Kidney (tissue), 14 donors: ENCODE results near the gene MYH10. TPM values are rescaled to one million over a fixed set of nuclear protein-coding genes. Genes with fewer than 3 reads are reported as not detected.

Experiments
- DNase-seq, 5 donors: peaks; one replicate each; pipeline ENCODE4 v3.0.0-alpha.2; 2013 to 2020
- FAIRE-seq: peaks from 2 replicates; lab custom pipeline; 2012; peaks lifted over from hg19 to GRCh38; lab: Jason Lieb, UNC
- H3K27ac ChIP-seq, 2 donors: one replicate each; pipeline ENCODE4 v1.7.0; 2013; ENCODE audit warnings: low read depth in 2 of 2, low read length in 2 of 2, inconsistent platforms in 1 of 2
- H3K27me3 ChIP-seq: one replicate; pipeline ENCODE4 v1.7.1; 2013; ENCODE audit warnings: low read length, inconsistent platforms; ENCODE audit not compliant: control insufficient read depth, insufficient read depth
- H3K36me3 ChIP-seq, 3 donors: one replicate each; pipeline versions ENCODE4 v1.7.0 to v1.7.1; 2013; ENCODE audit warnings: low read length in 3 of 3, control low read depth in 1 of 3, inconsistent platforms in 1 of 3; ENCODE audit not compliant: insufficient read depth in 3 of 3, control insufficient read depth in 2 of 3
- H3K4me1 ChIP-seq, 3 donors: one replicate each; pipeline versions ENCODE4 v1.7.0 to v1.7.1; 2013; ENCODE audit warnings: low read length in 3 of 3, inconsistent platforms in 1 of 3, low read depth in 1 of 3; ENCODE audit not compliant: control insufficient read depth in 2 of 3, insufficient read depth in 2 of 3
- H3K4me3 ChIP-seq, 3 donors: one replicate each; pipeline versions ENCODE4 v1.7.0 to v1.8.1; 2013; ENCODE audit warnings: low read length in 3 of 3, control low read depth in 1 of 3, inconsistent platforms in 1 of 3
- H3K9ac ChIP-seq, 3 donors: one replicate each; pipeline versions ENCODE4 v1.7.0 to v1.7.1; 2013; ENCODE audit warnings: low read length in 3 of 3, control low read depth in 1 of 3, inconsistent platforms in 1 of 3
- H3K9me3 ChIP-seq, 3 donors: one replicate each; pipeline versions ENCODE4 v1.7.0 to v1.7.1; 2013; ENCODE audit warnings: low read length in 3 of 3, control low read depth in 1 of 3, inconsistent platforms in 1 of 3; ENCODE audit not compliant: control insufficient read depth in 2 of 3, insufficient read depth in 1 of 3
- CTCF ChIP-seq: IDR thresholded peaks from 3 replicates; pipeline ENCODE4 v1.5.1; 2012; ENCODE audit warnings: mild to moderate bottlenecking, moderate library complexity, borderline replicate concordance; ENCODE audit not compliant: insufficient read depth; ENCODE audit errors: extremely low read depth
- intact Hi-C: fragments of 100-400 bp; cut with DNase I; formaldehyde crosslinking; loops from one replicate; pipeline ENCODE4 v1.11.1; 2022
- polyA plus RNA-seq: library from polyadenylated mRNA; stranded (reverse); fragments of 350-450 nt; fragmentation: Illumina TruSeq; extraction: RNeasy Lipid Tissue Mini Kit (QIAGEN cat#74804); gene quantifications from one replicate; pipeline ENCODE4 v1.2.3, GENCODE V29; 2014; ENCODE audit warnings: low read depth, low replicate concordance; ENCODE audit not compliant: insufficient read depth
- total RNA-seq: library from RNA; stranded (reverse); fragmentation: NEBNext Ultra II Directional; extraction: Animal tissue kit (Norgen Biotek cat#: 25700); gene quantifications from one replicate; pipeline ENCODE4 v1.2.1, GENCODE V29; 2021
- donor health status: control.
- donor health status: control.
- donor health status: control.
- donor health status: control.
- donor health status: control.
- donor health status: DM: yes; HTN: yes; CAD: no.
- donor health status: Normal renal cell carcinoma (clear cell type).

Gene MYH10
- total and polyA plus RNA-seq, 2 donors from 2014 or later = 23.6 to 104 TPM

GRCh38 chr17:8473451-8474192, 156.9 kb downstream of the MYH10 start:
- Histone ChIP-seq H3K9ac (no peak overlapping the region), H3K27me3 (no peaks in the 10 kb centered on the region), H3K9me3 (no peaks in the 10 kb centered on the region), H3K36me3 (peaks cover 0 to 57% (median 25%) of the 10 kb centered on the region in 3 donors), H3K4me3 (no peak overlapping the region), H3K4me1 (peaks cover 0 to 11% (median 0%) of the 10 kb centered on the region in 3 donors), H3K27ac (no peak overlapping the region)
- no peak for TF ChIP-seq CTCF
- DNase-seq (no peak), FAIRE-seq (no peak)
- intact Hi-C loops = no loop called here

DNA sequence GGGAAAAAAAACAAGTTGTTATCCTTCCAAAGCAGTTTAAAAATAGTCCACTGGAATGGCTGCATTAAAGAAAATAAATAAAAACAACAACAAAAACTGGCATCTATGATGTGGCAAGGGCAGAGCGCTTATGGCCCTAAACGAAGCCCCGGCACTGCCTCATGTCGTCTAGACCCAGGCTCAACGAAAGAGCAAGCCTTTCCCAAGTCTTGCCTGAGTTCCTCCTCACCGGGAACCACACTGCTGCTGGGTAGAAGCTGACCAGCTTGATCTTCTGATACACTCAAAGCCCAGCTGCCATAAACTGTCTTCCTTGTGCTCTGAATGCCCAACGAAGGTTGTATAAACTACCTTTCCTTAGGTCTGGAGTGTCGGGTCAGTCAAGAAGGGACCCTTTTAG, 157.9 kb downstream of the MYH10 start:
- intact Hi-C loops = no loop called here
- Histone ChIP-seq H3K36me3 (peaks cover 0 to 56% (median 24%) of the 10 kb centered on the region in 3 donors), H3K9ac (no peak overlapping the region), H3K9me3 (no peaks in the 10 kb centered on the region), H3K4me1 (peaks cover 0 to 9% (median 0%) of the 10 kb centered on the region in 3 donors), H3K27ac (no peak overlapping the region), H3K4me3 (no peak overlapping the region), H3K27me3 (no peaks in the 10 kb centered on the region)
- no peak for DNase-seq
- no peak for TF ChIP-seq CTCF
- no peak for FAIRE-seq

- Histone ChIP-seq H3K4me3 (peak overlapping the region in 2 of 3 donors; percentile 2 to 17), H3K9me3 (no peaks in the 10 kb centered on the region), H3K27ac (no peak overlapping the region), H3K36me3 (peaks cover 2 to 51% (median 17%) of the 10 kb centered on the region in 3 donors), H3K4me1 (peaks cover 0 to 12% (median 2%) of the 10 kb centered on the region in 3 donors), H3K9ac (no peak overlapping the region), H3K27me3 (no peaks in the 10 kb centered on the region)
- intact Hi-C loops = no loop called here
- DNase-seq (peak in 2 of 5 donors; percentile 37 to 86), FAIRE-seq (no peak)
- no peak for TF ChIP-seq CTCF
These were observed 160.0 kb downstream of the MYH10 start for GRCh38 chr17:8470447-8471047.
